IMR-90 (cell line): ENCODE measurements around the gene C2CD4D. TPM values are rescaled to one million over a fixed set of nuclear protein-coding genes. Genes with fewer than 3 reads are reported as not detected.

Source experiments
- ATAC-seq: fragments of 200-7000 bp; cut with Tn5 transposase; 2 replicates; pipeline ENCODE4 v1.9.1; 2020; ENCODE audit warnings: low read depth, mild to moderate bottlenecking, moderate library complexity
- BruUV-seq: library from RNA; stranded (reverse); fragments of 400-500 nt; replicated peaks from 2 replicates; lab custom pipeline; 2021; lab: Mats Ljungman, UMichigan
- CTCF ChIA-PET: fragments of 300-600 bp; formaldehyde crosslinking; extraction: SDS; loops from one replicate; lab custom pipeline; 2021; ENCODE audit warnings: antibody characterized with exemption; lab: Yijun Ruan, JAX
- POLR2A ChIA-PET: fragments of 300-600 bp; sonication (Branson Sonifier 250); formaldehyde crosslinking; loops from one replicate; lab custom pipeline; 2022; ENCODE audit warnings: antibody characterized with exemption; ENCODE audit not compliant: unreplicated experiment; lab: Charles Lee
- DNase-seq: peaks from one replicate; pipeline ENCODE4 v3.0.0; 2013
- H2AFZ ChIP-seq: replicated peaks from 2 replicates; pipeline ENCODE3; 2013; ENCODE audit warnings: low read length, mild to moderate bottlenecking; ENCODE audit not compliant: poor library complexity
- H2AK5ac ChIP-seq: 2 replicates; pipeline ENCODE4 v1.6.1; 2013; ENCODE audit warnings: low read depth, low read length, inconsistent platforms
- H2AK9ac ChIP-seq: replicated peaks from 2 replicates; pipeline ENCODE3; 2013; ENCODE audit warnings: mild to moderate bottlenecking, low read depth, low read length, moderate library complexity; ENCODE audit not compliant: poor library complexity
- H2BK120ac ChIP-seq: 2 replicates; pipeline ENCODE4 v1.6.1; 2013; ENCODE audit warnings: low read depth, low read length, inconsistent platforms
- H2BK15ac ChIP-seq: 3 replicates; pipeline ENCODE4 v1.6.1; 2013; ENCODE audit warnings: low read depth, low read length, inconsistent platforms
- H2BK20ac ChIP-seq: 2 replicates; pipeline ENCODE4 v1.6.1; 2013; ENCODE audit warnings: low read depth, mild to moderate bottlenecking, inconsistent platforms, low read length, moderate library complexity
- H2BK5ac ChIP-seq: 2 replicates; pipeline ENCODE4 v1.6.1; 2013; ENCODE audit warnings: mild to moderate bottlenecking, low read depth, low read length, inconsistent platforms; ENCODE audit not compliant: poor library complexity, severe bottlenecking
- H3K14ac ChIP-seq: replicated peaks from 2 replicates; pipeline ENCODE4 v1.6.1; 2013; ENCODE audit warnings: low read depth, low read length, inconsistent platforms
- H3K18ac ChIP-seq: 2 replicates; pipeline ENCODE4 v1.6.1; 2013; ENCODE audit warnings: low read depth, low read length, control low read depth
- H3K23ac ChIP-seq: 2 replicates; pipeline ENCODE4 v1.6.1; 2013; ENCODE audit warnings: low read depth, low read length, inconsistent platforms
- H3K27ac ChIP-seq: 2 replicates; pipeline ENCODE4 v1.5.1; 2013; ENCODE audit warnings: mild to moderate bottlenecking, control low read depth, low read length; ENCODE audit not compliant: insufficient read depth
- H3K27me3 ChIP-seq: 2 replicates; pipeline ENCODE4 v1.6.1; 2013; ENCODE audit warnings: low read length; ENCODE audit not compliant: control insufficient read depth, insufficient read depth
- H3K36me3 ChIP-seq: 2 replicates; pipeline ENCODE4 v1.6.1; 2013; ENCODE audit warnings: low read length, mixed read lengths; ENCODE audit not compliant: control insufficient read depth, insufficient read depth
- H3K4ac ChIP-seq: 2 replicates; pipeline ENCODE4 v1.6.1; 2013; ENCODE audit warnings: low read depth, low read length, inconsistent platforms
- H3K4me1 ChIP-seq: 2 replicates; pipeline ENCODE4 v1.6.1; 2013; ENCODE audit warnings: low read length, mixed read lengths; ENCODE audit not compliant: control insufficient read depth, insufficient read depth
- H3K4me2 ChIP-seq: 2 replicates; pipeline ENCODE4 v1.6.1; 2013; ENCODE audit warnings: low read depth, mild to moderate bottlenecking, control low read depth, low read length, moderate library complexity
- H3K4me3 ChIP-seq: 2 replicates; pipeline ENCODE4 v1.5.1; 2013; ENCODE audit warnings: low read depth, mild to moderate bottlenecking, control low read depth, low read length, moderate library complexity; ENCODE audit not compliant: insufficient read depth
- H3K56ac ChIP-seq: 2 replicates; pipeline ENCODE4 v1.6.1; 2013; ENCODE audit warnings: low read length, inconsistent platforms; ENCODE audit not compliant: insufficient read depth; ENCODE audit errors: extremely low read depth
- H3K79me1 ChIP-seq, 2 experiments: 2 replicates each; pipeline ENCODE4 v1.6.1; 2013; ENCODE audit warnings: low read length in 2 of 2, inconsistent platforms in 1 of 2, low read depth in 1 of 2
- H3K9ac ChIP-seq: 2 replicates; pipeline ENCODE4 v1.6.1; 2013; ENCODE audit warnings: low read depth, low read length, control low read depth
- H3K9me1 ChIP-seq: 2 replicates; pipeline ENCODE4 v1.6.1; 2013; ENCODE audit warnings: low read length, inconsistent platforms; ENCODE audit not compliant: insufficient read depth
- H3K9me3 ChIP-seq: 2 replicates; pipeline ENCODE4 v1.6.1; 2013; ENCODE audit warnings: low read length; ENCODE audit not compliant: control insufficient read depth, insufficient read depth
- H4K20me1 ChIP-seq: 2 replicates; pipeline ENCODE4 v1.6.1; 2013; ENCODE audit warnings: low read length, inconsistent platforms; ENCODE audit not compliant: insufficient read depth
- H4K5ac ChIP-seq: 2 replicates; pipeline ENCODE4 v1.6.1; 2013; ENCODE audit warnings: mild to moderate bottlenecking, low read depth, low read length, control low read depth
- H4K8ac ChIP-seq, 2 experiments: 2 replicates each; pipeline ENCODE4 v1.6.1; 2013; ENCODE audit warnings: low read depth in 2 of 2, low read length in 2 of 2, control low read depth in 1 of 2, inconsistent platforms in 1 of 2
- H4K91ac ChIP-seq: 2 replicates; pipeline ENCODE4 v1.6.1; 2013; ENCODE audit warnings: low read depth, low read length, inconsistent platforms; ENCODE audit not compliant: insufficient read depth
- BHLHE40 ChIP-seq: fragments of 150-350 bp; IDR thresholded peaks from 2 replicates; pipeline ENCODE4 v1.6.1; 2016; ENCODE audit warnings: mild to moderate bottlenecking, low read depth, low read length
- CEBPB ChIP-seq: IDR thresholded peaks from 2 replicates; pipeline ENCODE4 v1.6.1; 2012; ENCODE audit warnings: low read depth, low read length, improper control_type of control experiment
- CHD1 ChIP-seq: IDR thresholded peaks from 2 replicates; pipeline ENCODE4 v1.6.1; 2012; ENCODE audit warnings: low read depth, low read length, improper control_type of control experiment
- MAZ ChIP-seq: IDR thresholded peaks from 2 replicates; pipeline ENCODE4 v1.6.1; 2012; ENCODE audit warnings: low read depth, mild to moderate bottlenecking, low read length, improper control_type of control experiment, moderate library complexity, borderline replicate concordance
- POLR2A ChIP-seq: IDR thresholded peaks from 2 replicates; pipeline ENCODE4 v1.6.1; 2012; ENCODE audit warnings: mild to moderate bottlenecking, low read depth, low read length
- RAD21 ChIP-seq: IDR thresholded peaks from 2 replicates; pipeline ENCODE4 v1.6.1; 2012; ENCODE audit warnings: low read length, improper control_type of control experiment
- RCOR1 ChIP-seq: IDR thresholded peaks from 2 replicates; pipeline ENCODE4 v1.6.1; 2012; ENCODE audit warnings: mild to moderate bottlenecking, low read length, improper control_type of control experiment; ENCODE audit not compliant: insufficient replicate concordance
- USF2 ChIP-seq: fragments of 150-350 bp; IDR thresholded peaks from 2 replicates; pipeline ENCODE4 v1.6.1; 2017; ENCODE audit warnings: mild to moderate bottlenecking, antibody characterized with exemption, low read length, low read depth
- WGBS, 2 experiments: methylation state at CpG; one replicate each; pipeline versions ENCODE4 v1.1.5 to v1.1.7; 2013; ENCODE audit warnings: missing lambda C conversion rate in 2 of 2; ENCODE audit not compliant: insufficient read length in 1 of 2; ENCODE audit errors: extremely low coverage in 2 of 2; 5-methylcytosine and 5-hydroxymethylcytosine counted together
- dilution Hi-C: fragments of 300-500 bp; cut with HindIII; formaldehyde crosslinking; loops from one replicate; pipeline ENCODE4 v1.14.3; 2018; ENCODE audit warnings: low sequenced_read_pairs; ENCODE audit not compliant: unreplicated experiment
- in situ Hi-C: fragments of 300-500 bp; cut with MboI; formaldehyde crosslinking; loops from 3 replicates; pipeline ENCODE4 v1.14.3; 2019; ENCODE audit warnings: low sequenced_read_pairs, inconsistent platforms, mixed read lengths
- intact Hi-C: fragments of 100-400 bp; cut with micrococcal nuclease; formaldehyde crosslinking; loops from 2 replicates; pipeline ENCODE4 v1.10.0; 2022
- polyA plus RNA-seq, 3 experiments: library from polyadenylated mRNA; depleted of rRNA; stranded (reverse); fragments of >200 nt; gene quantifications; 2 replicates each; pipeline ENCODE4 v1.2.3, GENCODE V29; 2012; ENCODE audit warnings: low replicate concordance in 1 of 3
- total RNA-seq: library from RNA; depleted of rRNA; stranded (reverse); fragments of >200 nt; gene quantifications from 2 replicates; pipeline ENCODE4 v1.2.3, GENCODE V29; 2012

The C2CD4D gene
- total and polyA plus RNA-seq, 2 of the 4 experiments (the other 2 are of a cell fraction), result not detected

GRCh38 chr1:151853411-151853943 is 13.9 kb upstream of the C2CD4D start, which contains the start of gene THEM5:
TSS of gene THEM5 (minus strand) at chr1:151853712. CDS start at chr1:151853565, 147 bp downstream.
- H3K9ac ChIP-seq, result no peak within 1 kb of the TSS
- H4K5ac ChIP-seq, result no peak within 1 kb of the TSS
- no peak within 1 kb of the TSS for H3K27ac ChIP-seq
- no peak within 1 kb of the TSS for H4K8ac ChIP-seq
- H3K36me3 ChIP-seq, result no peaks in the 10 kb centered on the region
- no peak within 1 kb of the TSS for H3K18ac ChIP-seq
- H3K9me3 ChIP-seq, result no peaks in the 10 kb centered on the region
- no peak within 1 kb of the TSS for H2BK20ac ChIP-seq
- dilution Hi-C loops (no loop called here), in situ Hi-C loops (no loop called here), intact Hi-C loops (no loop called here)
- no peak within 1 kb of the TSS for H2AFZ ChIP-seq
- H4K91ac ChIP-seq, result no peak within 1 kb of the TSS
- H3K27me3 ChIP-seq, result peaks cover 44% of the 10 kb centered on the region
- H3K4ac ChIP-seq, result no peak within 1 kb of the TSS
- H3K4me3 ChIP-seq, result no peak within 1 kb of the TSS
- ATAC-seq (no peak), DNase-seq (no peak)
- H2BK120ac ChIP-seq, result no peak within 1 kb of the TSS
- H3K9me1 ChIP-seq, result no peaks in the 10 kb centered on the region; the same call in 1 of the 2 replicates
- no peak within 1 kb of the TSS for H3K23ac ChIP-seq
- POLR2A ChIA-PET, result no interaction called here
- no peak within 1 kb of the TSS for H2AK5ac ChIP-seq
- H2BK5ac ChIP-seq, result no peak within 1 kb of the TSS
- peaks cover 1% of the 10 kb centered on the region; the same call in 1 of the 2 replicates for H3K4me1 ChIP-seq
- H3K4me2 ChIP-seq, result no peak within 1 kb of the TSS
- no peak within 1 kb of the TSS for H3K14ac ChIP-seq
- CTCF ChIA-PET, result interaction anchor here (0.6 kb wide), 1 partner anchor 572 kb away, joined by 4 read pairs; no protein-coding TSS in a partner anchor
- H4K20me1 ChIP-seq, result no peaks in the 10 kb centered on the region
- H3K79me1 ChIP-seq, result no peaks in the 10 kb centered on the region
- no peak within 1 kb of the TSS for H2AK9ac ChIP-seq
- no peak within 1 kb of the TSS for H3K56ac ChIP-seq
- no peak within 1 kb of the TSS for H2BK15ac ChIP-seq
- TF ChIP-seq CHD1 (no peak), USF2 (no peak), RAD21 (no peak), MAZ (no peak), BHLHE40 (no peak), POLR2A (no peak), RCOR1 (no peak), CEBPB (no peak)
- no CpG with 5 or more reads among the region's 5 CpGs for WGBS, 2 experiments
- BruUV-seq, result no TSS peak
